GM12865 (cell line): Measurements from ENCODE around the gene AMZ2.

ENCODE experiments used
- DNase-seq: peaks from one replicate; pipeline ENCODE4 v3.0.0; 2010; ENCODE audit warnings: low read depth
- H3K4me3 ChIP-seq: 2 replicates; pipeline ENCODE4 v1.5.1; 2011; ENCODE audit warnings: mild to moderate bottlenecking, low read depth, low read length, control low read depth
- CTCF ChIP-seq: IDR thresholded peaks from 2 replicates; pipeline ENCODE4 v1.5.1; 2011; ENCODE audit warnings: low read length, control low read depth, low read depth, inconsistent platforms; ENCODE audit not compliant: insufficient read depth; ENCODE audit errors: missing control alignments

The AMZ2 gene

DNA sequence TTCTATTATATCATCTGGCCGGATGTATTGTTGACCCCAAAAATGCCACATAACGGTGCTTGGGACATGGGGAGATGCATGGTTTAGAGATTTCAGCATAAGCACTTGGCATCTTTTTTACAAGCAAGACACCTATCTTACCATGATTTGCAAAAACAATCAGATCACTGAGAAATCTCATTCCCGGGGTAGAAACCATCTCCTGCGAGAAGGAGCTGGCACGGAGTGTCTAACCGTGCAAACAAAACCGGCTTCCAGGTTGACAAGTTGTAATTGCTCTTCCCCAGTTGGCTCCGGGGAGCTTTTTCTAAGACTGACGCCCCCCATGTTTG, 42.1 kb downstream of the AMZ2 start:
- DNase-seq, result no peak
- TF ChIP-seq CTCF, result no peak
- peak overlapping the region; percentile 91 for H3K4me3 ChIP-seq

DNA sequence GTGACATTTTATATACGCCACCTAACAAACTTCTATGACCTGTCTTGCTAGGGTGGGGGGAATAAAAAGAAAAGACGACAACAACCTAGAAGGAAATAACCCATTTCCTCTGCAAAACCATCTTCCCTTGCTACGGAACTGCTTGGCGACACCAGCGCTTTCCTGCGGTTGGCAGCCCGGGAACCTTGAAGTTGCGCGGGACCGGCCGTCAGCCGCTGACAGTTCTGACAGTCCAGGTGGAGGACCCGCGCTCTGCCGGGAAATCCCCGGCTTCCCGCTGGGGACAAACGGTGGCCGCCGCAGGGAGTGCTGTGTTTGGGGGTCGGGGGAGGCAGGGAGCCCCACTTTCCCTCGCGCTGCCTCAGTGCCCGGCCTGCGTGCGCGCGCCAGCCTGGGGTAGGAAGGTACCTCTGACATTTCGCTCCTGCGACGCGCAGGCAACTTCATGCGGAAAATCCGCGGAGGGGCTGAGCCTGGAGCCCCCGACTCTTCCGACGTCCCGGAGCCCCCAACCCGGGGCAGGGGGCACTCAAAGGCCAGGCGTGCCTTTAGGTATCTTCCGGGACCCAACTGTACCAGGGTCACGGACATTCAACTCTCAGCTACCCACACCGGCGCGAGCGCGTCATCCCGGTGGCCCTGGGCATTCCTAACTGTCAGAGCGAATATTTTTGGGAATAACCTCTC, 42.6 kb downstream of the AMZ2 start:
- no peak for TF ChIP-seq CTCF
- DNase-seq, result peak; percentile 74
- H3K4me3 ChIP-seq, result peak overlapping the region; percentile 91

- peak; percentile 96 for DNase-seq
- H3K4me3 ChIP-seq, result peak within 1 kb of the TSS; percentile 91
- TF ChIP-seq CTCF, result no peak
These were observed 43.4 kb downstream of the AMZ2 start, which contains the start of the genes ARSG and SLC16A6 for GRCh38 chr17:68290955-68291835. ARSG (plus strand) TSS chr17:68291495; CDS start chr17:68307494, 15,999 bp downstream. SLC16A6 (minus strand) TSS chr17:68291127; CDS start chr17:68278320, 12,807 bp downstream.

GRCh38 chr17:68291836-68292688, 44.2 kb downstream of the AMZ2 start:
- peak; percentile 16 for TF ChIP-seq CTCF
- peak overlapping the region; percentile 84 for H3K4me3 ChIP-seq
- peak; percentile 98 for DNase-seq

DNA sequence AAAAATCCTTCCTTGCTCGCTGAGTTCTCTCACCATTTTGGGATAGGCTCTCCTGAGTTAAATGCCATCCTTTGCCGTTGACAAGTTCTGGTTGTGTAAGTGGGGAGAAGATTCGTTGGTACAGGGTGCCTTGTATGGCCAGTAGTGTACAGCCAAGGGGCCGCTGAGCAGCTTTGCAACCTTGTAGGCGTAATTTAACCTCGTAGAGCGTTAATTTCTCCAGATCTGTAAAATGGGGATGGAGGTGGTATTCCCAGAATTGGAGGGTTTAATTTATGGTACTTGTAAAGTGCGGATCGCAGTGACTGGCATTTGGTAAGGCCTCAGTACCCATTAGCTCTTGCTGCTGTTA, 44.8 kb downstream of the AMZ2 start:
- TF ChIP-seq CTCF, result no peak
- DNase-seq, result no peak
- peak overlapping the region; percentile 84 for H3K4me3 ChIP-seq

GRCh38 chr17:68293490-68294195, 45.8 kb downstream of the AMZ2 start:
- H3K4me3 ChIP-seq, result no peak overlapping the region
- DNase-seq, result no peak
- TF ChIP-seq CTCF, result no peak
